HepG2 (cell line): Measurements from ENCODE around the gene AMER2. TPM values are rescaled to one million over a fixed set of nuclear protein-coding genes. Genes with fewer than 3 reads are reported as not detected.

Source experiments
- ATAC-seq: fragments of 200-7000 bp; cut with Tn5 transposase; 3 replicates; pipeline ENCODE4 v1.9.1; 2020; ENCODE audit warnings: mild to moderate bottlenecking, moderate library complexity
- BruUV-seq: library from RNA; stranded (reverse); fragments of 400-500 nt; replicated peaks from 2 replicates; lab custom pipeline; 2021; lab: Mats Ljungman, UMichigan
- CTCF ChIA-PET: fragments of 300-600 bp; formaldehyde crosslinking; extraction: SDS; loops from one replicate; lab custom pipeline; 2021; ENCODE audit warnings: low total read pairs, inconsistent platforms, low intra/inter-chr PET ratio; lab: Yijun Ruan, JAX
- POLR2A ChIA-PET: fragments of 350-600 bp; sonication (Branson Sonifier 250); formaldehyde crosslinking; loops from one replicate; lab custom pipeline; 2020; ENCODE audit warnings: antibody characterized with exemption, inconsistent platforms; lab: Yijun Ruan, JAX
- DNase-seq: peaks from one replicate; pipeline ENCODE4 v3.0.0-alpha.2; 2015; ENCODE audit warnings: low spot score
- FAIRE-seq: peaks from 3 replicates; lab custom pipeline; 2011; peaks lifted over from hg19 to GRCh38; lab: Jason Lieb, UNC
- H2AFZ ChIP-seq: one replicate; pipeline ENCODE4 v1.6.1; 2011; ENCODE audit warnings: low read length, inconsistent platforms
- H3K27ac ChIP-seq: fragments of 300-600 bp; 3 replicates; pipeline ENCODE4 v1.8.0; 2011; ENCODE audit warnings: mixed run types, mild to moderate bottlenecking, mixed read lengths, low read length, inconsistent platforms; ENCODE audit not compliant: insufficient read depth; ENCODE audit errors: extremely low read length
- H3K27me3 ChIP-seq, 2 experiments: fragments of 200-600 bp in 1 of 2; 2 replicates in 1 of 2; 3 replicates in 1 of 2; pipeline versions ENCODE4 v1.6.0 to v1.8.0; 2011; ENCODE audit warnings: low read length in 2 of 2, mild to moderate bottlenecking in 2 of 2, moderate library complexity in 2 of 2, inconsistent platforms in 1 of 2; ENCODE audit not compliant: insufficient read depth in 2 of 2, control insufficient read depth in 1 of 2
- H3K36me3 ChIP-seq, 2 experiments: fragments of 200-600 bp in 1 of 2; replicated peaks in 1 of 2; 2 replicates in 1 of 2; 3 replicates in 1 of 2; pipeline versions ENCODE4 v1.5.1 to v1.8.0; 2011; ENCODE audit warnings: low read length in 2 of 2, inconsistent platforms in 1 of 2; ENCODE audit not compliant: insufficient read depth in 2 of 2, control insufficient read depth in 1 of 2
- H3K4me1 ChIP-seq: 2 replicates; pipeline ENCODE4 v1.5.1; 2012; ENCODE audit warnings: low read length, inconsistent platforms; ENCODE audit not compliant: insufficient read depth
- H3K4me2 ChIP-seq: 2 replicates; pipeline ENCODE4 v1.6.0; 2011; ENCODE audit warnings: low read depth, low read length, inconsistent platforms
- H3K4me3 ChIP-seq, 3 experiments: fragments of 200-600 bp in 1 of 3; sonication (generic), shearing (Covaris generic) in 1 of 3; replicated peaks in 1 of 3; 2 replicates each; pipeline ENCODE4 v1.5.1; 2011 to 2016; ENCODE audit warnings: low read length in 3 of 3, inconsistent platforms in 2 of 3, low read depth in 2 of 3, mild to moderate bottlenecking in 2 of 3, control low read depth in 1 of 3, mixed read lengths in 1 of 3; ENCODE audit not compliant: insufficient read depth in 1 of 3
- H3K79me2 ChIP-seq: one replicate; pipeline ENCODE4 v1.6.1; 2011; ENCODE audit warnings: low read length, inconsistent platforms; ENCODE audit not compliant: insufficient read depth
- H3K9ac ChIP-seq: 2 replicates; pipeline ENCODE4 v1.6.0; 2011; ENCODE audit warnings: mild to moderate bottlenecking, low read depth, low read length, inconsistent platforms; ENCODE audit not compliant: insufficient read depth
- H3K9me3 ChIP-seq: 2 replicates; pipeline ENCODE4 v1.5.1; 2012; ENCODE audit warnings: mild to moderate bottlenecking, low read length
- H4K20me1 ChIP-seq: 2 replicates; pipeline ENCODE4 v1.6.0; 2011; ENCODE audit warnings: inconsistent platforms, mild to moderate bottlenecking, low read length, moderate library complexity; ENCODE audit not compliant: insufficient read depth
- BCL3 ChIP-seq: sonication (generic); formaldehyde crosslinking; IDR thresholded peaks from 2 replicates; pipeline ENCODE4 v1.5.1; 2020; ENCODE audit warnings: mild to moderate bottlenecking, missing genetic modification reagents, moderate library complexity
- CBX1 ChIP-seq: IDR thresholded peaks from one replicate; pipeline ENCODE4 v1.6.1; 2016; ENCODE audit warnings: antibody characterized with exemption, low read depth
- CC2D1A ChIP-seq: sonication (generic); formaldehyde crosslinking; IDR thresholded peaks from 2 replicates; pipeline ENCODE4 v1.8.1; 2023; ENCODE audit warnings: mild to moderate bottlenecking, missing genetic modification reagents
- CEBPB ChIP-seq: IDR thresholded peaks from 2 replicates; pipeline ENCODE4 v1.6.1; 2011; ENCODE audit warnings: low read depth, low read length, improper control_type of control experiment, borderline replicate concordance
- CENPT ChIP-seq: sonication (generic); formaldehyde crosslinking; IDR thresholded peaks from 2 replicates; pipeline ENCODE4 v1.8.0; 2022; ENCODE audit warnings: low read depth, mild to moderate bottlenecking, moderate library complexity, missing genetic modification reagents
- ELF4 ChIP-seq: sonication (generic); formaldehyde crosslinking; IDR thresholded peaks from 2 replicates; pipeline ENCODE4 v1.5.0; 2020; ENCODE audit warnings: missing genetic modification reagents, mild to moderate bottlenecking, moderate library complexity, borderline replicate concordance
- HDAC6 ChIP-seq: fragments of 200-600 bp; sonication (generic); IDR thresholded peaks from 2 replicates; pipeline ENCODE4 v1.7.0; 2017; ENCODE audit warnings: mild to moderate bottlenecking, antibody characterized with exemption, low read length, low read depth
- IKZF1 ChIP-seq: fragments of 450-650 bp; IDR thresholded peaks from 2 replicates; pipeline ENCODE4 v1.7.1; 2016
- RFX5 ChIP-seq: IDR thresholded peaks from 2 replicates; pipeline ENCODE4 v1.6.1; 2011; ENCODE audit warnings: low read depth, low read length, improper control_type of control experiment
- RNF2 ChIP-seq: fragments of 450-650 bp; conservative IDR thresholded peaks from 2 replicates; pipeline ENCODE4 v1.6.1; 2016; ENCODE audit warnings: low read depth
- SRSF1 ChIP-seq: fragments of 200-400 bp; formaldehyde crosslinking; optimal IDR thresholded peaks from 2 replicates; pipeline ENCODE3; 2017; ENCODE audit warnings: mild to moderate bottlenecking, low read depth, low read length, moderate library complexity
- WIZ ChIP-seq: sonication (generic); formaldehyde crosslinking; IDR thresholded peaks from 2 replicates; pipeline ENCODE4 v1.5.1; 2020; ENCODE audit warnings: mild to moderate bottlenecking, missing genetic modification reagents
- ZFP36L1 ChIP-seq: sonication (generic); formaldehyde crosslinking; IDR thresholded peaks from 2 replicates; pipeline ENCODE4 v1.8.0; 2022; ENCODE audit warnings: mild to moderate bottlenecking, missing genetic modification reagents, moderate library complexity
- ZFP62 ChIP-seq: sonication (generic); formaldehyde crosslinking; IDR thresholded peaks from 2 replicates; pipeline ENCODE4 v1.4.0; 2020; ENCODE audit warnings: missing genetic modification reagents
- ZFP82 ChIP-seq: sonication (generic); formaldehyde crosslinking; IDR thresholded peaks from 2 replicates; pipeline ENCODE4 v1.5.1; 2020; ENCODE audit warnings: mild to moderate bottlenecking, missing genetic modification reagents, borderline replicate concordance
- ZNF430 ChIP-seq: sonication (generic); formaldehyde crosslinking; IDR thresholded peaks from 2 replicates; pipeline ENCODE4 v1.9.0; 2021; ENCODE audit warnings: mild to moderate bottlenecking, missing genetic modification reagents
- WGBS: methylation state at CpG from one replicate; pipeline ENCODE4 v1.1.6; 2017; ENCODE audit warnings: low lambda C conversion rate; 5-methylcytosine and 5-hydroxymethylcytosine counted together
- in situ Hi-C: cut with HindIII; loops from 2 replicates; pipeline ENCODE4 v1.10.0; 2017; ENCODE audit warnings: low pct_unique_long_range_greater_than_20kb; ENCODE audit not compliant: extremely low pct_ligation_motif_present
- intact Hi-C: fragments of 100-400 bp; cut with micrococcal nuclease; formaldehyde crosslinking; loops from one replicate; pipeline ENCODE4 v1.10.0; 2022; ENCODE audit not compliant: unreplicated experiment
- polyA plus RNA-seq, 8 experiments: library from polyadenylated mRNA; depleted of rRNA in 3 of 8; stranded (reverse) in 7 of 8; unstranded in 1 of 8; fragments of >200 nt; fragmentation: Illumina TruSeq in 4 of 8; extraction: Trizol in 4 of 8; gene quantifications; 2 replicates each; pipeline versions ENCODE4 v1.2.1 to v1.2.3, GENCODE V29; 2011 to 2016; ENCODE audit warnings: low read depth in 4 of 8, missing spikeins in 1 of 8, mixed read lengths in 1 of 8; ENCODE audit not compliant: insufficient read depth in 1 of 8
- total RNA-seq, 5 experiments: library from RNA; depleted of rRNA; stranded (reverse); fragments of >200 nt; fragmentation: Illumina TruSeq; extraction: Trizol; gene quantifications; 2 replicates each; pipeline ENCODE4 v1.2.3, GENCODE V29; 2016; ENCODE audit warnings: low read depth in 1 of 5
- TF ChIP-seq, protein P1 (sequence below): sonication (generic); formaldehyde crosslinking; IDR thresholded peaks from 2 replicates; pipeline ENCODE4 v1.5.0; 2020; ENCODE audit warnings: missing genetic modification reagents
- TF ChIP-seq, protein P2 (sequence below): sonication (generic); formaldehyde crosslinking; IDR thresholded peaks from 2 replicates; pipeline ENCODE4 v1.5.0; 2020; ENCODE audit warnings: missing genetic modification reagents

AMER2 gene
- total and polyA plus RNA-seq, 2 of the 13 experiments (the other 11 are each of a cell fraction or from before 2014, with no cell fraction given): not detected

DNA sequence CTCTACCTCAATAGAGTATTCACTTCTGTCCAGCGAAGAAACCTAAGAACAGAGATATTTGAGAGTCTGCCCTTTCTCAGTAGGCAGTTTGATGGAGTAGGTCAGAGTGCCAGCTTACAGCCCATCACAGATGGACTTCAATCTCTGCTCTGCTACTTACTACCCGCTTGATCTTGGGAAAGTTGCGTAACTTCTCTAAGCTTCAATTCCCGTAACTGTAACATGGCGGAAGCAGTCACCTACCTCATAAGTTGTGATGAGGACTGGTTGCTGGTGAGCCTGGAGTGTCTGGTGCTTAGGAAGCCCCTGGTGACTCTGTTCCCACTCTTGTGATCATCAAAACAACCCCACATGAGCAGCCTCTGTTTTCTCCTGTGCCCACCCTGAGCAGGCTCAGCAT is 31.0 kb downstream of the AMER2 start:
- Histone ChIP-seq H3K9me3 (no peaks in the 10 kb centered on the region), H3K27ac (no peak overlapping the region), H4K20me1 (no peaks in the 10 kb centered on the region), H2AFZ (no peak overlapping the region), H3K4me3 (no peak overlapping the region), H3K27me3 (peaks cover 2 to 4% of the 10 kb centered on the region in 2 experiments; a peak in 3 of 5 replicates), H3K79me2 (no peaks in the 10 kb centered on the region), H3K4me2 (no peak overlapping the region), H3K36me3 (no peaks in the 10 kb centered on the region), H3K4me1 (no peaks in the 10 kb centered on the region), H3K9ac (no peak overlapping the region)
- ATAC-seq: no peak
- in situ Hi-C loops (no loop called here), intact Hi-C loops (no loop called here)
- no TSS peak for BruUV-seq
- POLR2A ChIA-PET: no interaction called here
- FAIRE-seq: no peak
- 0% methylated on average over 1 of the region's 5 CpGs for WGBS
- CTCF ChIA-PET: no interaction called here
- peak; percentile 36; the same call in 1 of the 2 replicates for TF ChIP-seq CEBPB
- no peak for TF ChIP-seq CC2D1A (CRISPR knock-in tag)
- DNase-seq: no peak

DNA sequence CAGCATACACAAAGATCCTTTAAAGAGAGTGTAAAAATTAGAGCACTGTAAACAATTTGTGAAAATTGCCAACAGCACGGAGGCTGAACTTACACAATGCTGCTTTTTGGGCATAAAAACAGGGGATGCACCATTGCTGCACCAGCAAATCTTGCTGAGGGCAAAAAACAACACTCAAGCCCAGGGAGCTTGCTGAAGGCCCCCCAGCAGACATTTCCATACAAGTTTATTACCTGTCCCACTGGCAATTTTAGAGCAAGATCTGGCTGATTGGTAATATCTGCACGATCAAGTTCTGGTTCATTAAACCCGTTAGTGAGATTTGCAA is 34.3 kb downstream of the AMER2 start:
- in situ Hi-C loops: no loop called here
- ChIA-PET POLR2A (no interaction called here), CTCF (no interaction called here)
- Histone ChIP-seq H2AFZ (no peak overlapping the region), H3K27ac (no peak overlapping the region), H3K4me2 (no peak overlapping the region), H3K36me3 (no peaks in the 10 kb centered on the region), H3K9ac (no peak overlapping the region), H3K4me1 (no peaks in the 10 kb centered on the region), H3K79me2 (no peaks in the 10 kb centered on the region), H3K9me3 (no peaks in the 10 kb centered on the region; the same call in 1 of the 2 replicates), H3K27me3 (peaks cover 1 to 10% of the 10 kb centered on the region in 2 experiments; a peak in 3 of 5 replicates), H3K4me3 (no peak overlapping the region), H4K20me1 (no peaks in the 10 kb centered on the region)
- intact Hi-C loops: no loop called here
- FAIRE-seq (no peak), ATAC-seq (no peak), DNase-seq (no peak)
- BruUV-seq: no TSS peak
- 25% methylated on average over 3 of the region's 3 CpGs for WGBS
- TF ChIP-seq ELF4 (no peak), IKZF1 (no peak), SRSF1 (no peak), WIZ (CRISPR knock-in tag) (no peak), ZFP62 (CRISPR knock-in tag) (no peak), CENPT (CRISPR knock-in tag) (no peak), HDAC6 (no peak), RNF2 (no peak), ZFP82 (CRISPR knock-in tag) (no peak), ZNF430 (CRISPR knock-in tag) (no peak), CBX1 (no peak), ZFP36L1 (no peak), RFX5 (no peak), BCL3 (CRISPR knock-in tag) (no peak)
- TF ChIP-seq, protein P1, sequence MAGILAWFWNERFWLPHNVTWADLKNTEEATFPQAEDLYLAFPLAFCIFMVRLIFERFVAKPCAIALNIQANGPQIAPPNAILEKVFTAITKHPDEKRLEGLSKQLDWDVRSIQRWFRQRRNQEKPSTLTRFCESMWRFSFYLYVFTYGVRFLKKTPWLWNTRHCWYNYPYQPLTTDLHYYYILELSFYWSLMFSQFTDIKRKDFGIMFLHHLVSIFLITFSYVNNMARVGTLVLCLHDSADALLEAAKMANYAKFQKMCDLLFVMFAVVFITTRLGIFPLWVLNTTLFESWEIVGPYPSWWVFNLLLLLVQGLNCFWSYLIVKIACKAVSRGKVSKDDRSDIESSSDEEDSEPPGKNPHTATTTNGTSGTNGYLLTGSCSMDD (CRISPR knock-in tag): no peak
- TF ChIP-seq, protein P2, sequence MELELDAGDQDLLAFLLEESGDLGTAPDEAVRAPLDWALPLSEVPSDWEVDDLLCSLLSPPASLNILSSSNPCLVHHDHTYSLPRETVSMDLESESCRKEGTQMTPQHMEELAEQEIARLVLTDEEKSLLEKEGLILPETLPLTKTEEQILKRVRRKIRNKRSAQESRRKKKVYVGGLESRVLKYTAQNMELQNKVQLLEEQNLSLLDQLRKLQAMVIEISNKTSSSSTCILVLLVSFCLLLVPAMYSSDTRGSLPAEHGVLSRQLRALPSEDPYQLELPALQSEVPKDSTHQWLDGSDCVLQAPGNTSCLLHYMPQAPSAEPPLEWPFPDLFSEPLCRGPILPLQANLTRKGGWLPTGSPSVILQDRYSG: no peak
